Sigmoid colon (tissue), 7 donors: Measurements from ENCODE around the gene LRAT. TPM values are rescaled to one million over a fixed set of nuclear protein-coding genes. Genes with fewer than 3 reads are reported as not detected.

Source experiments
- DNase-seq: peaks from one replicate; pipeline ENCODE4 v3.0.0-alpha.2; 2019
- H3K27ac ChIP-seq, 4 donors: fragments of 200-600 bp; sonication (generic); one replicate each; pipeline ENCODE4 v1.5.1; 2016 to 2019; ENCODE audit warnings: mild to moderate bottlenecking in 1 of 4
- H3K27me3 ChIP-seq, 3 donors: fragments of 200-600 bp; sonication (generic); one replicate each; pipeline ENCODE4 v1.5.1; 2019; ENCODE audit warnings: mild to moderate bottlenecking in 1 of 3
- H3K36me3 ChIP-seq, 4 donors: fragments of 200-600 bp; sonication (generic); one replicate each; pipeline ENCODE4 v1.5.1; 2016 to 2019
- H3K4me1 ChIP-seq, 4 donors: fragments of 200-600 bp; sonication (generic); one replicate each; pipeline ENCODE4 v1.5.1; 2017 to 2019
- H3K4me3 ChIP-seq, 4 donors: fragments of 200-600 bp; sonication (generic); one replicate each; pipeline ENCODE4 v1.5.1; 2017 to 2019; ENCODE audit warnings: mild to moderate bottlenecking in 2 of 4, moderate library complexity in 1 of 4
- H3K9me3 ChIP-seq, 4 donors: fragments of 200-600 bp in 3 of 4; sonication (generic) in 3 of 4; one replicate each; pipeline versions ENCODE4 v1.5.1 to v1.6.1; 2013 to 2019
- EP300 ChIP-seq, 4 donors: sonication (generic); formaldehyde crosslinking; IDR thresholded peaks; one replicate each; pipeline ENCODE4 v1.6.1; 2017; ENCODE audit warnings: antibody characterized with exemption in 4 of 4
- POLR2A ChIP-seq, 2 donors: fragments of 450-650 bp; IDR thresholded peaks; one replicate each; pipeline ENCODE4 v1.6.1; 2016; ENCODE audit warnings: antibody characterized with exemption in 2 of 2, mild to moderate bottlenecking in 2 of 2, moderate library complexity in 2 of 2
- POLR2AphosphoS5 ChIP-seq, 4 donors: sonication (generic); formaldehyde crosslinking; IDR thresholded peaks; one replicate each; pipeline ENCODE4 v1.6.1; 2017; ENCODE audit warnings: antibody characterized with exemption in 4 of 4
- WGBS, 2 donors: extraction: QIAGEN DNeasy Blood & Tissue Kit; methylation state at CpG; one replicate each; pipeline ENCODE4 v1.1.7; 2013; 5-methylcytosine and 5-hydroxymethylcytosine counted together
- intact Hi-C: fragments of 100-400 bp; cut with DNase I; formaldehyde crosslinking; loops from one replicate; pipeline ENCODE4 v1.15.1; 2023
- polyA plus RNA-seq, 3 donors: library from polyadenylated mRNA; stranded (reverse); fragments of 200-250 nt; gene quantifications; one replicate each; pipeline ENCODE4 v1.2.3, GENCODE V29; 2013
- total RNA-seq, 4 donors: library from RNA; depleted of rRNA; stranded (reverse); fragments of >200 nt; gene quantifications; one replicate each; pipeline ENCODE4 v1.1.0, GENCODE V29; 2016
- TF ChIP-seq, protein P1 (sequence below), 4 experiments: fragments of 450-650 bp in 3 of 4; fragments of 200-600 bp in 1 of 4; IDR thresholded peaks; one replicate each; pipeline ENCODE4 v1.5.1; 2016 to 2019; ENCODE audit warnings: antibody characterized with exemption in 4 of 4, mild to moderate bottlenecking in 3 of 4, moderate library complexity in 2 of 4
- donor health status: healthy with polysubstance abuse.
- donor health status: Bipolar disorder and iron deficiency.
- donor health status: healthy.

Gene LRAT
- total RNA-seq (1 to 10 TPM in 3 of 4 donors, under 1 TPM in 1; 0.83 to 2.1 (median 1.6) TPM), polyA plus RNA-seq (under 1 TPM in 2 of 3 donors, not detected in 1; 0.25 to 0.60 TPM)

- TF ChIP-seq EP300 (IDR thresholded peaks at IDR 0.05) (no peak), POLR2A (IDR thresholded peaks at IDR 0.05) (no peak), POLR2AphosphoS5 (IDR thresholded peaks at IDR 0.05) (peak in 3 of 4 donors; percentile 53 to 62 (median 58))
- TF ChIP-seq, protein P1, sequence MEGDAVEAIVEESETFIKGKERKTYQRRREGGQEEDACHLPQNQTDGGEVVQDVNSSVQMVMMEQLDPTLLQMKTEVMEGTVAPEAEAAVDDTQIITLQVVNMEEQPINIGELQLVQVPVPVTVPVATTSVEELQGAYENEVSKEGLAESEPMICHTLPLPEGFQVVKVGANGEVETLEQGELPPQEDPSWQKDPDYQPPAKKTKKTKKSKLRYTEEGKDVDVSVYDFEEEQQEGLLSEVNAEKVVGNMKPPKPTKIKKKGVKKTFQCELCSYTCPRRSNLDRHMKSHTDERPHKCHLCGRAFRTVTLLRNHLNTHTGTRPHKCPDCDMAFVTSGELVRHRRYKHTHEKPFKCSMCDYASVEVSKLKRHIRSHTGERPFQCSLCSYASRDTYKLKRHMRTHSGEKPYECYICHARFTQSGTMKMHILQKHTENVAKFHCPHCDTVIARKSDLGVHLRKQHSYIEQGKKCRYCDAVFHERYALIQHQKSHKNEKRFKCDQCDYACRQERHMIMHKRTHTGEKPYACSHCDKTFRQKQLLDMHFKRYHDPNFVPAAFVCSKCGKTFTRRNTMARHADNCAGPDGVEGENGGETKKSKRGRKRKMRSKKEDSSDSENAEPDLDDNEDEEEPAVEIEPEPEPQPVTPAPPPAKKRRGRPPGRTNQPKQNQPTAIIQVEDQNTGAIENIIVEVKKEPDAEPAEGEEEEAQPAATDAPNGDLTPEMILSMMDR (IDR thresholded peaks at IDR 0.05): peak in 1 of 4 experiments; percentile 11
- H3K4me1 ChIP-seq: peaks cover 0 to 29% (median 26%) of the 10 kb centered on the region in 4 donors
- WGBS, 2 donors: 2 to 3% methylated on average over 55 of the region's 55 CpGs
- peaks cover 0 to 29% (median 4%) of the 10 kb centered on the region in 3 donors for H3K27me3 ChIP-seq
- H3K9me3 ChIP-seq: no peaks in the 10 kb centered on the region
- H3K36me3 ChIP-seq: no peaks in the 10 kb centered on the region
- peak within 1 kb of the TSS in 2 of 4 donors; percentile 29 to 46 for H3K27ac ChIP-seq
- intact Hi-C loops: no loop called here
- H3K4me3 ChIP-seq: peak within 1 kb of the TSS; percentile 41 to 65 (median 63)
- peak; percentile 73 for DNase-seq
These were observed at the start of gene LRAT for GRCh38 chr4:154743683-154744340. LRAT (plus strand) TSS chr4:154744000; CDS start chr4:154744327, 327 bp downstream.

DNA sequence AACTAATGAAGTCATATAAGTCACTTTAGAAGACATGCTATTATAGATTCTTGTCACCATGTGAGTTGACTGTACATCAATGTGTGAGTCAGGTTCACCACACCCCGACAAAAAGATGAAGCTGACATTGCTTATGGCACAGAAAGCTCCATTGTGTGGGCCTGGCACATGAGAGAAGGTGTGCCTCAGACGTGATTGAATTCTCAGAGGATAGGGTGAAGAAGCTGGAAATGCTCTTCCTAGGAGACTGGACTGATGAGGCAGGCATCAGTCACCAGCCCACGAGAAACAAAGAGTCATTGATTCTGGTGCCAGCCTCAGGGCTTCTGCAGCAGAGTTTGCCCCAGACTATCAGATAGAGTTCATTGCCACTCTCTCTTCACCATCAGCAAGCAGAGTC is 35.9 kb upstream of the LRAT start:
- H3K27me3 ChIP-seq: peaks cover 0 to 4% (median 0%) of the 10 kb centered on the region in 3 donors
- H3K4me3 ChIP-seq: no peak overlapping the region
- DNase-seq: no peak
- H3K27ac ChIP-seq: no peak overlapping the region
- WGBS, 2 donors: 47 to 78% methylated on average over 3 of the region's 3 CpGs
- H3K4me1 ChIP-seq: no peaks in the 10 kb centered on the region
- H3K36me3 ChIP-seq: no peaks in the 10 kb centered on the region
- H3K9me3 ChIP-seq: no peaks in the 10 kb centered on the region
- intact Hi-C loops: no loop called here
- no peak for TF ChIP-seq POLR2AphosphoS5 (IDR thresholded peaks at IDR 0.05)

DNA sequence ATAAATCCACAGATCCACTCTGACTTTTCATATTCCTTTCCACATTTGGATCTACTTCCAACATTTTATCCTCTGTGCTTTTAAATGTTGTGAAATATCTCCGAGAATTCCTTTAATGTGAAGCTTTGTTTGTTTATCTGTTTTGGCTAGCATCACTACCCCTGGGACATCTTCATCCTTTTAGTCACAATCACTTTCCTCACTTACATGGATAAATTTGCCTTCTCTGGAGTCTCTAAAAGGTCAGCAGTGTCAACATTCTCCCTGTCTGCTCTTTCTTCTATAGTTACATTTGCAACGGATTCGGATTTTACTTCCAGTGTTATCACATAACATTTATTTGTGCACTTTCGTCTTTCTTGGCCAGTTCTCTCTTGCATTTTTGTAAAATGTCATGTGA is 34.2 kb upstream of the LRAT start:
- TF ChIP-seq POLR2A (IDR thresholded peaks at IDR 0.05) (no peak), POLR2AphosphoS5 (IDR thresholded peaks at IDR 0.05) (no peak), EP300 (IDR thresholded peaks at IDR 0.05) (no peak)
- TF ChIP-seq, protein P1 (IDR thresholded peaks at IDR 0.05): no peak
- no peak for DNase-seq
- no peaks in the 10 kb centered on the region for H3K4me1 ChIP-seq
- intact Hi-C loops: no loop called here
- H3K36me3 ChIP-seq: no peaks in the 10 kb centered on the region
- H3K9me3 ChIP-seq: no peaks in the 10 kb centered on the region
- peaks cover 0 to 4% (median 0%) of the 10 kb centered on the region in 3 donors for H3K27me3 ChIP-seq
- no peak overlapping the region for H3K4me3 ChIP-seq
- 58 to 69% methylated on average over 4 of the region's 4 CpGs for WGBS, 2 donors
- H3K27ac ChIP-seq: no peak overlapping the region

DNA sequence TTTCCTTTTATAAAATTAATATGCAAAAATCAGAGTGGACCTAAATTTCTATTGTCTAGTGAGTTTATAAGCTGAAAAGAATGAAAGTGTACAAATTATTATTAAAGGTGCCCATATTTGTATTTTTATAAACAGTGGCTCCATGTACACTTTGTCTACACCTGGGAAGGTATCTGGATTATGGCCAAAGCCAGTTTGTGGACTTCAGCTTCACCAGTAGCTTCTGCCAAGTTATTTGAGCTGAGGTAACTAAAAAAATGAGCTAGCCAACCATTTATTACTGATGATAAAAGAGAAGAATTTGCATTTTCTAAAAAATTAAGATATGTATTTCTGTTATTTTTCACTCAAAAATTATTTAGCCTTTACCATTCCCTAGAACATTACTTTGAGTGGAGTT is 32.3 kb upstream of the LRAT start:
- intact Hi-C loops: no loop called here
- Histone ChIP-seq H3K9me3 (no peaks in the 10 kb centered on the region), H3K36me3 (no peaks in the 10 kb centered on the region), H3K27me3 (peaks cover 0 to 4% (median 0%) of the 10 kb centered on the region in 3 donors), H3K4me3 (no peak overlapping the region), H3K27ac (no peak overlapping the region), H3K4me1 (no peaks in the 10 kb centered on the region)
- no peak for TF ChIP-seq EP300 (IDR thresholded peaks at IDR 0.05)
- TF ChIP-seq POLR2A (IDR thresholded peaks at IDR 0.05): no peak
- TF ChIP-seq, protein P1 (IDR thresholded peaks at IDR 0.05): no peak
- TF ChIP-seq POLR2AphosphoS5 (IDR thresholded peaks at IDR 0.05): no peak
- no peak for DNase-seq

- 62 to 73% methylated on average over 4 of the region's 4 CpGs for WGBS, 2 donors
- H3K27me3 ChIP-seq: peaks cover 0 to 4% (median 0%) of the 10 kb centered on the region in 3 donors
- no peaks in the 10 kb centered on the region for H3K4me1 ChIP-seq
- DNase-seq: no peak
- H3K4me3 ChIP-seq: no peak overlapping the region
- intact Hi-C loops: no loop called here
- no peak overlapping the region for H3K27ac ChIP-seq
- TF ChIP-seq POLR2A (IDR thresholded peaks at IDR 0.05): no peak
- TF ChIP-seq EP300 (IDR thresholded peaks at IDR 0.05): no peak
- TF ChIP-seq, protein P1 (IDR thresholded peaks at IDR 0.05): no peak
- no peak for TF ChIP-seq POLR2AphosphoS5 (IDR thresholded peaks at IDR 0.05)
- H3K36me3 ChIP-seq: no peaks in the 10 kb centered on the region
- H3K9me3 ChIP-seq: no peaks in the 10 kb centered on the region
These were observed 29.3 kb upstream of the LRAT start for GRCh38 chr4:154714339-154715040.
